ENCODE data around the gene TMEM171. TPM values are rescaled to one million over a fixed set of nuclear protein-coding genes. Genes with fewer than 3 reads are reported as not detected.

TMEM171 gene
- total RNA-seq, 1 donor from 2014 or later: not detected

- peaks cover 9% of the 10 kb centered on the region for H3K9me3 Mint-ChIP-seq
- no peak for TF ChIP-seq CTCF (IDR thresholded peaks at IDR 0.05)
- no peaks in the 10 kb centered on the region for H3K4me1 Mint-ChIP-seq
- POLR2A ChIA-PET: no interaction called here
- peaks cover 11% of the 10 kb centered on the region for H3K27me3 Mint-ChIP-seq
- CTCF ChIA-PET: no interaction called here
- H3K27ac Mint-ChIP-seq: no peak overlapping the region
- H3K4me3 Mint-ChIP-seq: no peak overlapping the region
- intact Hi-C loops (cut with micrococcal nuclease): no loop called here
- no peak for ATAC-seq (ENCODE audit: low read depth)
- DNase-seq: no peak
- no peaks in the 10 kb centered on the region for H3K36me3 Mint-ChIP-seq (ENCODE audit: low read depth)
Measured at GRCh38 chr5:73104326-73104725, 16.0 kb upstream of the TMEM171 start.

GRCh38 chr5:73106335-73106734, 14.0 kb upstream of the TMEM171 start:
- ChIA-PET POLR2A (no interaction called here), CTCF (no interaction called here)
- H3K27me3 Mint-ChIP-seq: peaks cover 10% of the 10 kb centered on the region
- no peak overlapping the region for H3K27ac Mint-ChIP-seq
- intact Hi-C loops (cut with micrococcal nuclease): no loop called here
- H3K36me3 Mint-ChIP-seq (ENCODE audit: low read depth): no peaks in the 10 kb centered on the region
- DNase-seq: no peak
- H3K4me3 Mint-ChIP-seq: no peak overlapping the region
- H3K9me3 Mint-ChIP-seq: peaks cover 9% of the 10 kb centered on the region
- no peak for ATAC-seq (ENCODE audit: low read depth)
- no peak for TF ChIP-seq CTCF (IDR thresholded peaks at IDR 0.05)
- no peaks in the 10 kb centered on the region for H3K4me1 Mint-ChIP-seq

GRCh38 chr5:73110190-73110589, 10.2 kb upstream of the TMEM171 start:
- ATAC-seq (ENCODE audit: low read depth): no peak
- H3K36me3 Mint-ChIP-seq (ENCODE audit: low read depth): no peaks in the 10 kb centered on the region
- no peaks in the 10 kb centered on the region for H3K4me1 Mint-ChIP-seq
- no peak overlapping the region for H3K4me3 Mint-ChIP-seq
- no peak for DNase-seq
- peaks cover 9% of the 10 kb centered on the region for H3K9me3 Mint-ChIP-seq
- POLR2A ChIA-PET: no interaction called here
- H3K27ac Mint-ChIP-seq: no peak overlapping the region
- intact Hi-C loops (cut with micrococcal nuclease): no loop called here
- no peak for TF ChIP-seq CTCF (IDR thresholded peaks at IDR 0.05)
- CTCF ChIA-PET: no interaction called here
- H3K27me3 Mint-ChIP-seq: peaks cover 21% of the 10 kb centered on the region

- DNase-seq: no peak
- H3K27me3 Mint-ChIP-seq: peaks cover 31% of the 10 kb centered on the region
Measured at GRCh38 chr5:73111536-73111935, 8.8 kb upstream of the TMEM171 start.

GRCh38 chr5:73112359-73112758, 8.0 kb upstream of the TMEM171 start:
- Mint-ChIP-seq H3K4me3 (no peak overlapping the region), H3K36me3 (ENCODE audit: low read depth) (no peaks in the 10 kb centered on the region), H3K9me3 (peaks cover 9% of the 10 kb centered on the region), H3K27me3 (peaks cover 39% of the 10 kb centered on the region), H3K4me1 (no peaks in the 10 kb centered on the region), H3K27ac (no peak overlapping the region)
- no peak for TF ChIP-seq CTCF (IDR thresholded peaks at IDR 0.05)
- CTCF ChIA-PET: no interaction called here
- DNase-seq (no peak), ATAC-seq (ENCODE audit: low read depth) (no peak)
- intact Hi-C loops (cut with micrococcal nuclease): no loop called here
- POLR2A ChIA-PET: no interaction called here

More at GRCh38 chr5:73111536-73111935, 8.8 kb upstream of the TMEM171 start:
- peaks cover 6% of the 10 kb centered on the region for H3K9me3 Mint-ChIP-seq
- no peak for ATAC-seq (ENCODE audit: low read depth)
- no peak overlapping the region for H3K27ac Mint-ChIP-seq
- CTCF ChIA-PET: no interaction called here
- TF ChIP-seq CTCF (IDR thresholded peaks at IDR 0.05): no peak
- H3K4me3 Mint-ChIP-seq: no peak overlapping the region
- POLR2A ChIA-PET: no interaction called here
- no peaks in the 10 kb centered on the region for H3K36me3 Mint-ChIP-seq (ENCODE audit: low read depth)
- intact Hi-C loops (cut with micrococcal nuclease): no loop called here
- H3K4me1 Mint-ChIP-seq: no peaks in the 10 kb centered on the region
